CD4-positive, alpha-beta memory T cell (primary cell): ENCODE results near the gene SCAMP4. TPM values are rescaled to one million over a fixed set of nuclear protein-coding genes. Genes with fewer than 3 reads are reported as not detected.

Source experiments
- CTCF ChIA-PET: fragments of 350-600 bp; sonication (Branson Sonifier 250); formaldehyde crosslinking; loops from one replicate; lab custom pipeline; 2021; ENCODE audit warnings: inconsistent platforms; ENCODE audit not compliant: partially characterized antibody; lab: Charles Lee
- POLR2A ChIA-PET: fragments of 350-600 bp; sonication (Branson Sonifier 250); formaldehyde crosslinking; loops from one replicate; lab custom pipeline; 2021; ENCODE audit not compliant: partially characterized antibody; lab: Charles Lee
- DNase-seq, 5 donors: peaks; one replicate each; pipeline versions ENCODE4 v3.0.0 to v3.0.0-alpha.2; 2020 to 2022; ENCODE audit warnings: mixed read lengths in 1 of 5
- H3K27ac ChIP-seq: one replicate; pipeline ENCODE4 v1.7.0; 2013; ENCODE audit warnings: low read depth, low read length
- H3K27me3 ChIP-seq: 2 replicates; pipeline ENCODE4 v1.7.0; 2013; ENCODE audit warnings: mild to moderate bottlenecking, low read length, moderate library complexity; ENCODE audit not compliant: insufficient read depth
- H3K36me3 ChIP-seq: 2 replicates; pipeline ENCODE4 v1.7.0; 2013; ENCODE audit warnings: mild to moderate bottlenecking, low read length, moderate library complexity; ENCODE audit not compliant: insufficient read depth
- H3K4me1 ChIP-seq: 2 replicates; pipeline ENCODE4 v1.7.0; 2013; ENCODE audit warnings: mild to moderate bottlenecking, low read length, moderate library complexity; ENCODE audit not compliant: insufficient read depth
- H3K4me3 ChIP-seq, 2 donors: one replicate each; pipeline ENCODE4 v1.7.0; 2013; ENCODE audit warnings: low read length in 2 of 2, mild to moderate bottlenecking in 1 of 2
- H3K9me3 ChIP-seq, 2 donors: one replicate each; pipeline ENCODE4 v1.7.0; 2013; ENCODE audit warnings: low read length in 2 of 2, control low read depth in 1 of 2; ENCODE audit not compliant: control insufficient read depth in 1 of 2
- H3K27ac Mint-ChIP-seq, 7 donors: one replicate each; pipeline ENCODE4 v1.8.0; 2020 to 2021; ENCODE audit warnings: mixed read lengths in 7 of 7, mild to moderate bottlenecking in 6 of 7, inconsistent platforms in 3 of 7, moderate library complexity in 3 of 7
- H3K27me3 Mint-ChIP-seq, 2 donors: one replicate each; pipeline ENCODE4 v1.8.0; 2020 to 2021; ENCODE audit warnings: mixed read lengths in 2 of 2
- H3K36me3 Mint-ChIP-seq, 2 donors: one replicate each; pipeline ENCODE4 v1.8.0; 2020 to 2021; ENCODE audit warnings: mixed read lengths in 2 of 2, inconsistent platforms in 1 of 2, mild to moderate bottlenecking in 1 of 2
- H3K4me1 Mint-ChIP-seq, 4 donors: one replicate each; pipeline ENCODE4 v1.8.0; 2020 to 2021; ENCODE audit warnings: mixed read lengths in 4 of 4, mild to moderate bottlenecking in 1 of 4
- H3K4me3 Mint-ChIP-seq, 8 donors: one replicate each; pipeline ENCODE4 v1.8.0; 2020 to 2021; ENCODE audit warnings: mixed read lengths in 8 of 8, mild to moderate bottlenecking in 7 of 8, moderate library complexity in 6 of 8, inconsistent platforms in 3 of 8
- H3K9me3 Mint-ChIP-seq, 8 donors: one replicate each; pipeline ENCODE4 v1.8.0; 2020 to 2021; ENCODE audit warnings: mixed read lengths in 8 of 8, mild to moderate bottlenecking in 5 of 8, inconsistent platforms in 3 of 8, moderate library complexity in 1 of 8
- intact Hi-C: fragments of 100-400 bp; cut with micrococcal nuclease; formaldehyde crosslinking; loops from one replicate; pipeline ENCODE4 v1.15.1; 2023
- polyA plus RNA-seq, 2 donors: library from polyadenylated mRNA; unstranded; fragments of 300-500 nt; fragmentation: Illumina TruSeq; gene quantifications; one replicate each; pipeline ENCODE4 v1.2.3, GENCODE V29; 2021
- total RNA-seq, 2 experiments: library from RNA; stranded (reverse); gene quantifications; one replicate each; pipeline ENCODE4 v1.2.3, GENCODE V29; 2021

Gene SCAMP4
- total and polyA plus RNA-seq, 4 experiments from 2014 or later = 9.8 to 29.1 (median 19.4) TPM

DNA sequence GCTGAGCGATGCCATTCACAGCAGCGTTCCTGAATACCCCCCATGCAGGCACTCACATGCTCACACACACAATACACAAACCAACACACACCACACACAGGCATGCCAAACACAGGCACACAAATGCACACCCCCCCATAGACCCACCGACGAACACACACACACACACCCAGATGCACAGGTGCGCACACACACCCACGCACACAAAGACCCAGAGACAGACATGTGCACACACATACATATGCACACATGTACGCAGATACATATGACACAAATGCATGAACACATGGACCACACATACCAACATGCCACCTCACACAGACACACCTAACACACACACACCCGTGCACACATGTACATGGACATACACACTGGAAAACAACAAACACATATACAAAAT lies 28.7 kb downstream of the SCAMP4 start:
- CTCF ChIA-PET = no interaction called here
- Histone ChIP-seq H3K4me1 (peaks cover 15% of the 10 kb centered on the region), H3K9me3 (peaks cover 0 to 3% of the 10 kb centered on the region in 2 donors), H3K27me3 (no peaks in the 10 kb centered on the region), H3K4me3 (no peak overlapping the region), H3K27ac (no peak overlapping the region), H3K36me3 (no peaks in the 10 kb centered on the region)
- intact Hi-C loops = no loop called here
- H3K36me3 Mint-ChIP-seq = peaks cover 0 to 2% of the 10 kb centered on the region in 2 donors
- peaks cover 0 to 2% (median 0%) of the 10 kb centered on the region in 8 donors for H3K9me3 Mint-ChIP-seq
- DNase-seq = no peak
- POLR2A ChIA-PET = no interaction called here
- no peak overlapping the region for H3K4me3 Mint-ChIP-seq
- peaks cover 12 to 42% (median 25%) of the 10 kb centered on the region in 4 donors for H3K4me1 Mint-ChIP-seq
- no peaks in the 10 kb centered on the region for H3K27me3 Mint-ChIP-seq
- peak overlapping the region in 4 of 7 donors; percentile 13 to 54 (median 19) for H3K27ac Mint-ChIP-seq

DNA sequence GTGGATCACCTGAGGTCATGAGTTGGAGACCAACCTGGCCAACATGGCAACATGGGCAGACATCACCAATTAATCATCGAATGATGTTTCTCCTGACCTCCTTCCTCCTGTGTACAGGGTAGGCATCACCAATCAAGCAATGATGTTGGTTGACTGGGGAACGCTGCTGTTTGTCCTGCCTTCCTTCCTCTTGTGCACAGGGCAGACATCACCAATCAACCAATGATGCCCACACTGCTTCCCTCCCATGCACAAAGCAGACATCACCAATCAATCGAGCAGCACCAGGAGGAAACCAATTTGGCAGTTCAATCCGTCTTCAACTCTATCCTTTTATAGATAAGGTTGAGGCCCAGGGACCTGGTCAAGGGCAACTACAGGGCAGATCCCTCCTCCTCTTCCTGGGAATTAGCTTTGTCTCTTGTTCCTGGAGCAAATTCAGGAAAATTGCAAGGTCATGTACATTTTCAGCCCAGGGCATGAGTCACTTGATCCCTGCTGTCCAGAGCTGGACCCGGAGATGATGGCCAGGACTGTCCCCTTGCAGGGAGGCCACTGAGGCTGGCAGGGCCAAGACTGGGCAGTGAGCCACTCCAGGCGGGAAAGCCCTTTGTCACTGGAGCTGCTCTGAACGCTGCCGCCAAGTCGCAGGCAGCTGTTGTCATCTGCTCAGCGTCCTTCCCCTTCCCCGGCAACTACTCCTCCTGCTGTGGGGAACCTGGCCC lies 30.4 kb downstream of the SCAMP4 start:
- Mint-ChIP-seq H3K4me3 (no peak overlapping the region), H3K27ac (peak overlapping the region; percentile 14 to 85 (median 73)), H3K4me1 (peaks cover 12 to 38% (median 22%) of the 10 kb centered on the region in 4 donors), H3K9me3 (peaks cover 0 to 8% (median 0%) of the 10 kb centered on the region in 8 donors), H3K27me3 (peaks cover 0 to 2% of the 10 kb centered on the region in 2 donors), H3K36me3 (peaks cover 0 to 10% of the 10 kb centered on the region in 2 donors)
- no peaks in the 10 kb centered on the region for H3K27me3 ChIP-seq
- H3K27ac ChIP-seq = no peak overlapping the region
- no peak overlapping the region for H3K4me3 ChIP-seq
- H3K4me1 ChIP-seq = peaks cover 11% of the 10 kb centered on the region
- intact Hi-C loops = no loop called here
- H3K36me3 ChIP-seq = no peaks in the 10 kb centered on the region
- ChIA-PET CTCF (no interaction called here), POLR2A (interaction anchor here (1.0 kb wide), 1 partner anchor 12 kb away, joined by 5 read pairs; no protein-coding TSS in a partner anchor)
- H3K9me3 ChIP-seq = peaks cover 0 to 3% of the 10 kb centered on the region in 2 donors
- no peak for DNase-seq

DNA sequence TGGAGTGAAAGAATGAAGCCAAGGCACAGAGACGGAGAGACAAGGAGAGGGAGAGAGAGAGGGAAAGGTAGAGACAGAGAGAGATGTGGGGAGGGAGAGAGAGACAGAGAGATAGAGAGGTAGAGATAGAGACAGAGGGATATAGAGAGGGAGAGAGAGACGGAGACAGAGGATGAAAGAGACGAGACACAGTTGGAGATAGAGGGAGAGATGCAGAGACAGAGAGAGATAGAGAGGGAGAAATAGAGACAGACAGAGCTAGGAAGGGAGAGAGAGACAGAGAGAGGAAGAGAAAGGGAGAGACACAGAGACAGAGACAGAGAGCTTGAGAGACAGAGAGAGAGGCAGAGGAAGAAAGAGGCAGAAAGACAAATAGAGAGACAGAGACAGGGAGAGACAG lies 31.2 kb downstream of the SCAMP4 start:
- Mint-ChIP-seq H3K9me3 (peaks cover 0 to 8% (median 0%) of the 10 kb centered on the region in 8 donors), H3K27me3 (peaks cover 0 to 2% of the 10 kb centered on the region in 2 donors), H3K4me3 (peak overlapping the region in 3 of 8 donors; percentile 22 to 59 (median 44)), H3K36me3 (peaks cover 0 to 10% of the 10 kb centered on the region in 2 donors), H3K27ac (peak overlapping the region; percentile 48 to 91 (median 72)), H3K4me1 (peaks cover 12 to 39% (median 22%) of the 10 kb centered on the region in 4 donors)
- Histone ChIP-seq H3K36me3 (no peaks in the 10 kb centered on the region), H3K4me1 (peaks cover 11% of the 10 kb centered on the region), H3K27me3 (no peaks in the 10 kb centered on the region), H3K9me3 (peaks cover 0 to 3% of the 10 kb centered on the region in 2 donors), H3K27ac (no peak overlapping the region), H3K4me3 (no peak overlapping the region)
- ChIA-PET CTCF (interaction anchor here (1.0 kb wide), 1 partner anchor 72 kb away, joined by 3 read pairs; no protein-coding TSS in a partner anchor), POLR2A (interaction anchor here (1.0 kb wide), 1 partner anchor 13 kb away, joined by 5 read pairs; no protein-coding TSS in a partner anchor)
- DNase-seq = no peak
- intact Hi-C loops = no loop called here

DNA sequence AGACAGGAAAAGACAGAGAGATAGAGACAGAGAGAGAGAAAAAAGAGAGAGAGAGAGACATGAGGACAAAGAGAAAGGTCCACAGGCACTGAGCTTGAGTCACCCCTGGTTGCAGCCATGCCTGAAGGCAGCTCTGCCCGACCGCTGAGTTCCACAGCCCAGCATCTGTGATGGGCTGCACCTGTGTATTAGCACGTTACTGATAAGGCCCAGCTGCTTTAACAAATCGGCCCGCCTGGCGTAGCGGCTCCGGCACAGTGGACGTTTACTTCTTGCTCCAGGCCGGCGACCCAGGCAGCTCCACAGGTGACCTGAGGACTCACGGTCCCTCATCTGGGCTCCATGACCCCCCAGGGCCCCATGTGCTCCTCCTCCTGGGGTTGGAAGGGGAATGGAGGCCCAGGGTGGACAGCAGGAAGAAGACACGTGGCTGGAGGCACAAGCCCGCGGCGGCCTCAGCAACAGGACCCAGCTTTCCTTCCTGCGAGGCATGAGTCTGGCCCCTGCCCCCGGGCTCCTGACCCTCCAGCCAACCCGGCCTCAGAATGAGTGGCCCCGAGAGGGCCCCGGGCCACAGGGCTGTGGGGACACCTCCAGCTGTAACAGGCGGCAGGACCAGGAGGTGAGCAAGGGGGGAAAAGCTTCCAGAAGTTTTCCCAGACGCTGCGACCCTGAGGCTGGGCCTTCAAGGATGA lies 31.9 kb downstream of the SCAMP4 start:
- Mint-ChIP-seq H3K4me3 (peak overlapping the region in 2 of 8 donors; percentile 22 to 59), H3K27ac (peak overlapping the region; percentile 48 to 100 (median 81)), H3K4me1 (peaks cover 10 to 40% (median 21%) of the 10 kb centered on the region in 4 donors), H3K27me3 (peaks cover 0 to 2% of the 10 kb centered on the region in 2 donors), H3K9me3 (peaks cover 0 to 10% (median 0%) of the 10 kb centered on the region in 8 donors), H3K36me3 (peaks cover 0 to 13% of the 10 kb centered on the region in 2 donors)
- peaks cover 11% of the 10 kb centered on the region for H3K4me1 ChIP-seq
- ChIA-PET POLR2A (no interaction called here), CTCF (interaction anchor here (1.0 kb wide), 2 partner anchors 9 to 72 kb away, joined by 3 read pairs; no protein-coding TSS in a partner anchor)
- no peak overlapping the region for H3K27ac ChIP-seq
- intact Hi-C loops = no loop called here
- H3K36me3 ChIP-seq = no peaks in the 10 kb centered on the region
- no peaks in the 10 kb centered on the region for H3K9me3 ChIP-seq
- no peak for DNase-seq
- H3K4me3 ChIP-seq = no peak overlapping the region
- H3K27me3 ChIP-seq = no peaks in the 10 kb centered on the region

DNA sequence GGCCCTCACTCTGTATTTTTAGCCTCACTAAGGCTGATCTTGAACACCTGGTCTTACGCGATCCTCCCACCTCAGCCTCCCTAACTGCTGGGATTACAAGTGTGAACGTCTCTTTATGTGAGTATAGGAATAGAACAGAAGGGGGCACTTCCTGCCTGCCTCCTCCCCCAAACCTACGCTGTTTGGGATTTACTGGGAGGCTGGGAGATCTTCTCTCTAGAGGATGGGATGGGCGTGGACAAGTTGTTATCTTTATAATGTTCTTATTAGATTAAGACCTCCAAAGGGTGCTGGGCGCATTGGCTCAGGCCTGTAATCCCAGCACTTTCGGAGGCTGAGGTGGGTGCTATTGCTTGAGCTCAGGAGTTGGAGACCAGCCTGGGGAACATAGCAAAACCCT lies 32.9 kb downstream of the SCAMP4 start:
- POLR2A ChIA-PET = interaction anchor here (2.0 kb wide), 1 partner anchor 62 kb away, joined by 4 read pairs; no protein-coding TSS in a partner anchor
- Histone ChIP-seq H3K27ac (no peak overlapping the region), H3K9me3 (no peaks in the 10 kb centered on the region), H3K36me3 (no peaks in the 10 kb centered on the region), H3K4me3 (no peak overlapping the region), H3K4me1 (peaks cover 14% of the 10 kb centered on the region), H3K27me3 (no peaks in the 10 kb centered on the region)
- H3K27me3 Mint-ChIP-seq = peaks cover 0 to 2% of the 10 kb centered on the region in 2 donors
- H3K4me1 Mint-ChIP-seq = peaks cover 13 to 50% (median 25%) of the 10 kb centered on the region in 4 donors
- peaks cover 0 to 10% (median 0%) of the 10 kb centered on the region in 8 donors for H3K9me3 Mint-ChIP-seq
- CTCF ChIA-PET = interaction anchor here (1.0 kb wide), 1 partner anchor 10 kb away, joined by 3 read pairs; no protein-coding TSS in a partner anchor
- peak overlapping the region; percentile 64 to 100 (median 78) for H3K27ac Mint-ChIP-seq
- DNase-seq = no peak
- H3K36me3 Mint-ChIP-seq = peaks cover 0 to 23% of the 10 kb centered on the region in 2 donors
- H3K4me3 Mint-ChIP-seq = peak overlapping the region in 4 of 8 donors; percentile 13 to 57 (median 38)
- intact Hi-C loops = no loop called here

DNA sequence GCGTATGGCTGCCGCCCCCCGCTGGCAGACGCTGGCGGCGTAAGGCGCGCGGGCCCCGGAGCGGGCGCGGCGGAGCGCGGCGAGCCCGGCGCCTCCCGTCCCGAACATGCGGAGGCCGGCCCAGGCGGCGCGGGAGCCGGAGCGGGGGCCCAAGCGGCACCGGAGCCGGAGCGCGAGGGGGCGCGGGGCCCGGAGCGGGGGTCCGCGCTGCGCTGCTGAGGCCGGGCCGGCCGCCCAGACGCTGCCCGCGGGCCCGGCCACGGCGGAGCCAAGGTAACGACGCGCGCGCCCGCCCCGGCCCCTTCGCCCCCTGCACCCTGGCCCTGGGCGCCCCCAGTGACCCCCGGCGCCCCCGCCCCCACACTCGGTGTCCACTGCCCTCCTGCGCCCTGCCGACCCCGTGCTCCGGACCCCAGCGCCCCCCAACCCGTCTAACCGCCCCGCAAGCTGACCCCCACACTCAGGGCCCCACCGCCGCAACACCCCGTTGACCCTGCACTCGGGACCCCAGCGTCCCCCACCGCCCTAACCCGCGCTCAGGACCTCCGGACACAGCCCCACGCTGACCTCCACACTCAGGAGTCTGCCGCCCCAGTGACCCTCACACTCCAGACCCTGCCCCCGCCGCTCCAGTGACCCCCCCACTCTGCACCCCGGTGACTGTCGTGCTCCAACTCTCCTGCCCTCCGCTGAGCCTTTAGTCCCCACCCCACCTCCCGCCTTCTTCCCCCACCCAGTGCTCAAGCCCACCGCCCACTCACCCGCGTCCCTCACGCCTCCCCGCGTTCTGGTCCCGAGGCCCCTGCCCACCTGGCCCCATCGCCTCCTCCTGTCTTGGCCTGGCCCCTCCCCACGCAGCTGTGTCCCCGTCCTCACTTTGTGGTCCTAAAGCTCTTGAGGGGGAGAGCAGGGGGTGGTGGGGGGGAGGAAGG lies 36.2 kb downstream of the SCAMP4 start, which contains the start of gene CSNK1G2:
Gene CSNK1G2, plus strand, starts transcription at position 27 of the 932 bp plus-strand sequence. CDS start 28,601 bp downstream, outside the sequence.
- Mint-ChIP-seq H3K36me3 (peaks cover 0 to 30% of the 10 kb centered on the region in 2 donors), H3K9me3 (peaks cover 0 to 10% (median 0%) of the 10 kb centered on the region in 8 donors), H3K4me1 (peaks cover 18 to 47% (median 30%) of the 10 kb centered on the region in 4 donors), H3K27ac (peak within 1 kb of the TSS; percentile 98 to 100 (median 99)), H3K4me3 (peak within 1 kb of the TSS; percentile 91 to 99 (median 97)), H3K27me3 (peaks cover 0 to 2% of the 10 kb centered on the region in 2 donors)
- no peaks in the 10 kb centered on the region for H3K27me3 ChIP-seq
- no peaks in the 10 kb centered on the region for H3K36me3 ChIP-seq
- peak within 1 kb of the TSS; percentile 81 to 99 for H3K4me3 ChIP-seq
- POLR2A ChIA-PET = interaction anchor here (0.6 to 2.0 kb wide), 19 partner anchors 12 to 675 kb away, joined by 3 to 12 read pairs (median 4); partner anchors contain the start of gene AP3D1
- H3K27ac ChIP-seq = peak within 1 kb of the TSS; percentile 91
- no peak for DNase-seq
- CTCF ChIA-PET = interaction anchor here (0.7 to 0.9 kb wide), 2 partner anchors 12 to 84 kb away, joined by 3 read pairs; no protein-coding TSS in a partner anchor
- no peaks in the 10 kb centered on the region for H3K9me3 ChIP-seq
- H3K4me1 ChIP-seq = peaks cover 41% of the 10 kb centered on the region
- intact Hi-C loops = loop anchor here (1.0 kb wide), 4 partner anchors 36 to 210 kb away; partner anchors contain the start of genes ADAT3, AP3D1, IZUMO4 and MOB3A
